Chondrocyte (in vitro differentiated cells): ENCODE data around the gene IMMP2L. TPM values are rescaled to one million over a fixed set of nuclear protein-coding genes. Genes with fewer than 3 reads are reported as not detected.

Experiments
- DNase-seq: peaks from one replicate; pipeline ENCODE4 v3.0.0; 2021; ENCODE audit warnings: mixed read lengths, low spot score
- H3K27ac Mint-ChIP-seq: one replicate; pipeline ENCODE4 v1.8.0; 2021; ENCODE audit warnings: mild to moderate bottlenecking, moderate library complexity, mixed read lengths; ENCODE audit not compliant: unreplicated experiment
- H3K27me3 Mint-ChIP-seq: 2 replicates; pipeline ENCODE4 v1.8.0; 2021; ENCODE audit warnings: low read depth, mixed read lengths
- H3K36me3 Mint-ChIP-seq: 2 replicates; pipeline ENCODE4 v1.8.0; 2021; ENCODE audit warnings: low read depth, mixed read lengths
- H3K4me1 Mint-ChIP-seq: 2 replicates; pipeline ENCODE4 v1.8.0; 2021; ENCODE audit warnings: low read depth, mild to moderate bottlenecking, mixed read lengths
- H3K4me3 Mint-ChIP-seq: one replicate; pipeline ENCODE4 v1.8.0; 2021; ENCODE audit warnings: mild to moderate bottlenecking, moderate library complexity, mixed read lengths; ENCODE audit not compliant: unreplicated experiment
- H3K9me3 Mint-ChIP-seq: 2 replicates; pipeline ENCODE4 v1.8.0; 2021; ENCODE audit warnings: low read depth, mixed read lengths
- CTCF ChIP-seq: fragments of 200-600 bp; sonication (generic); IDR thresholded peaks from 2 replicates; pipeline ENCODE4 v1.5.0; 2021; ENCODE audit warnings: antibody characterized with exemption, mild to moderate bottlenecking, moderate library complexity
- total RNA-seq: library from RNA; stranded (reverse); gene quantifications from 3 replicates; pipeline ENCODE4 v1.2.1, GENCODE V29; 2021

Gene IMMP2L
- total RNA-seq, 1 donor from 2014 or later, result 6.1 TPM

GRCh38 chr7:111096997-111097396, 465.3 kb downstream of the IMMP2L start:
- H3K4me1 Mint-ChIP-seq, result peaks cover 5% of the 10 kb centered on the region
- no peaks in the 10 kb centered on the region for H3K27me3 Mint-ChIP-seq
- no peaks in the 10 kb centered on the region for H3K36me3 Mint-ChIP-seq
- TF ChIP-seq CTCF, result no peak
- no peak overlapping the region for H3K27ac Mint-ChIP-seq
- DNase-seq, result no peak
- no peaks in the 10 kb centered on the region for H3K9me3 Mint-ChIP-seq
- no peak overlapping the region for H3K4me3 Mint-ChIP-seq

- no peak overlapping the region for H3K27ac Mint-ChIP-seq
- no peaks in the 10 kb centered on the region for H3K27me3 Mint-ChIP-seq
- DNase-seq, result no peak
- TF ChIP-seq CTCF, result no peak
- no peaks in the 10 kb centered on the region for H3K9me3 Mint-ChIP-seq
- no peak overlapping the region for H3K4me3 Mint-ChIP-seq
- peaks cover 22% of the 10 kb centered on the region for H3K4me1 Mint-ChIP-seq
- H3K36me3 Mint-ChIP-seq, result no peaks in the 10 kb centered on the region
Measured at GRCh38 chr7:111094419-111094818, 467.9 kb downstream of the IMMP2L start.

GRCh38 chr7:111093496-111093895, 468.8 kb downstream of the IMMP2L start:
- no peak for DNase-seq
- H3K9me3 Mint-ChIP-seq, result no peaks in the 10 kb centered on the region
- H3K27ac Mint-ChIP-seq, result no peak overlapping the region
- no peak for TF ChIP-seq CTCF
- no peak overlapping the region for H3K4me3 Mint-ChIP-seq
- no peaks in the 10 kb centered on the region for H3K27me3 Mint-ChIP-seq
- peaks cover 22% of the 10 kb centered on the region for H3K4me1 Mint-ChIP-seq
- no peaks in the 10 kb centered on the region for H3K36me3 Mint-ChIP-seq

GRCh38 chr7:111092406-111093236, 469.7 kb downstream of the IMMP2L start:
- no peak overlapping the region for H3K4me3 Mint-ChIP-seq
- no peak for TF ChIP-seq CTCF
- peaks cover 22% of the 10 kb centered on the region for H3K4me1 Mint-ChIP-seq
- no peaks in the 10 kb centered on the region for H3K36me3 Mint-ChIP-seq
- no peaks in the 10 kb centered on the region for H3K9me3 Mint-ChIP-seq
- no peaks in the 10 kb centered on the region for H3K27me3 Mint-ChIP-seq
- DNase-seq, result no peak
- H3K27ac Mint-ChIP-seq, result no peak overlapping the region

GRCh38 chr7:111091593-111092358, 470.5 kb downstream of the IMMP2L start:
- H3K4me1 Mint-ChIP-seq, result peaks cover 22% of the 10 kb centered on the region
- no peaks in the 10 kb centered on the region for H3K27me3 Mint-ChIP-seq
- no peak for DNase-seq
- H3K9me3 Mint-ChIP-seq, result no peaks in the 10 kb centered on the region
- TF ChIP-seq CTCF, result no peak
- peak overlapping the region; percentile 29 for H3K27ac Mint-ChIP-seq
- H3K4me3 Mint-ChIP-seq, result peak overlapping the region; percentile 80
- H3K36me3 Mint-ChIP-seq, result no peaks in the 10 kb centered on the region
